Neural cell (in vitro differentiated cells): ENCODE results near the gene XIAP. TPM values are rescaled to one million over a fixed set of nuclear protein-coding genes. Genes with fewer than 3 reads are reported as not detected.

Source experiments
- H2AFZ ChIP-seq: fragments of 200-600, 300-800 bp; sonication (generic), shearing (Covaris generic); 2 replicates; pipeline ENCODE4 v1.6.0; 2014; ENCODE audit warnings: low read depth, mild to moderate bottlenecking, antibody characterized with exemption, low read length, moderate library complexity
- H3F3A ChIP-seq: fragments of 200-600 bp; shearing (Covaris generic); 2 replicates; pipeline ENCODE4 v1.6.1; 2016; ENCODE audit warnings: mild to moderate bottlenecking, moderate library complexity, mixed read lengths, antibody characterized with exemption, low read length; ENCODE audit not compliant: insufficient read depth, poor library complexity, severe bottlenecking
- H3K27ac ChIP-seq: fragments of 200-600, 300-800 bp; sonication (generic), shearing (Covaris generic); 2 replicates; pipeline ENCODE4 v1.5.1; 2014; ENCODE audit warnings: mild to moderate bottlenecking, low read length, moderate library complexity
- H3K27me3 ChIP-seq: fragments of 300-800, 200-600 bp; sonication (generic), shearing (Covaris generic); 2 replicates; pipeline ENCODE4 v1.6.0; 2014; ENCODE audit warnings: mild to moderate bottlenecking, low read depth, low read length, moderate library complexity; ENCODE audit not compliant: insufficient read depth
- H3K36me3 ChIP-seq: fragments of 300-800, 200-600 bp; sonication (generic), shearing (Covaris generic); 2 replicates; pipeline ENCODE4 v1.5.1; 2014; ENCODE audit warnings: mild to moderate bottlenecking, antibody characterized with exemption, low read length, moderate library complexity; ENCODE audit not compliant: insufficient read depth
- H3K4me2 ChIP-seq: fragments of 300-800, 200-600 bp; sonication (generic), shearing (Covaris generic); 2 replicates; pipeline ENCODE4 v1.6.0; 2014; ENCODE audit warnings: mild to moderate bottlenecking, low read length
- H3K4me3 ChIP-seq: fragments of 300-800, 200-600 bp; sonication (generic), shearing (Covaris generic); 2 replicates; pipeline ENCODE4 v1.5.1; 2014; ENCODE audit warnings: mild to moderate bottlenecking, low read length, moderate library complexity
- H3K79me2 ChIP-seq: fragments of 200-600 bp; shearing (Covaris generic); replicated peaks from 2 replicates; pipeline ENCODE4 v1.6.0; 2014; ENCODE audit warnings: mild to moderate bottlenecking, low read length, moderate library complexity; ENCODE audit not compliant: insufficient read depth
- H3K9ac ChIP-seq: fragments of 300-800, 200-600 bp; sonication (generic), shearing (Covaris generic); 2 replicates; pipeline ENCODE4 v1.6.1; 2016; ENCODE audit warnings: mild to moderate bottlenecking, low read length, mixed read lengths
- H3K9me2 ChIP-seq: fragments of 200-600 bp; shearing (Covaris generic); 2 replicates; pipeline ENCODE4 v1.6.1; 2016; ENCODE audit warnings: mild to moderate bottlenecking, low read length, mixed read lengths; ENCODE audit not compliant: insufficient read depth
- H3K9me3 ChIP-seq: fragments of 200-600, 300-800 bp; sonication (generic), shearing (Covaris generic); 2 replicates; pipeline ENCODE4 v1.6.1; 2016; ENCODE audit warnings: mild to moderate bottlenecking, mixed run types, low read length, moderate library complexity, mixed read lengths
- H4K20me1 ChIP-seq: fragments of 200-600 bp; shearing (Covaris generic); 2 replicates; pipeline ENCODE4 v1.6.1; 2016; ENCODE audit warnings: mild to moderate bottlenecking, mixed run types; ENCODE audit not compliant: insufficient read depth
- CTCF ChIP-seq: fragments of 450-650 bp; IDR thresholded peaks from 2 replicates; pipeline ENCODE4 v1.5.1; 2014; ENCODE audit warnings: antibody characterized with exemption, mild to moderate bottlenecking, moderate library complexity; ENCODE audit not compliant: poor library complexity, severe bottlenecking
- EP300 ChIP-seq: fragments of 450-650 bp; conservative IDR thresholded peaks from 2 replicates; pipeline ENCODE4 v1.6.1; 2014; ENCODE audit warnings: antibody characterized with exemption, mild to moderate bottlenecking, moderate library complexity; ENCODE audit not compliant: poor library complexity, severe bottlenecking
- EZH2 ChIP-seq: fragments of 200-600, 300-800 bp; shearing (Covaris generic), sonication (generic); IDR thresholded peaks from 2 replicates; pipeline ENCODE4 v1.6.1; 2014; ENCODE audit warnings: antibody characterized with exemption, low read length, borderline replicate concordance, mild to moderate bottlenecking; ENCODE audit not compliant: insufficient read depth, poor library complexity, severe bottlenecking
- MXI1 ChIP-seq: fragments of 450-650 bp; conservative IDR thresholded peaks from 2 replicates; pipeline ENCODE4 v1.6.1; 2014; ENCODE audit warnings: antibody characterized with exemption, mild to moderate bottlenecking; ENCODE audit not compliant: poor library complexity, severe bottlenecking
- POLR2AphosphoS5 ChIP-seq: IDR thresholded peaks from 2 replicates; pipeline ENCODE4 v1.6.1; 2012
- RAD21 ChIP-seq: fragments of 450-650 bp; conservative IDR thresholded peaks from 2 replicates; pipeline ENCODE4 v1.6.1; 2014; ENCODE audit warnings: antibody characterized with exemption, mild to moderate bottlenecking, moderate library complexity
- SMC3 ChIP-seq: fragments of 450-650 bp; conservative IDR thresholded peaks from 2 replicates; pipeline ENCODE4 v1.6.1; 2014; ENCODE audit warnings: antibody characterized with exemption, mild to moderate bottlenecking, moderate library complexity; ENCODE audit not compliant: poor library complexity
- TAF1 ChIP-seq: IDR thresholded peaks from 2 replicates; pipeline ENCODE4 v1.6.1; 2012; ENCODE audit warnings: low read depth
- polyA plus RNA-seq: library from polyadenylated mRNA; depleted of rRNA; stranded (reverse); fragments of >200 nt; gene quantifications from 2 replicates; pipeline ENCODE4 v1.2.3, GENCODE V29; 2014
- TF ChIP-seq, protein P1 (sequence below): IDR thresholded peaks from 2 replicates; pipeline ENCODE4 v1.6.1; 2012; ENCODE audit warnings: borderline replicate concordance

The XIAP gene
- polyA plus RNA-seq, 1 donor from 2014 or later, result 26.6 TPM

- H2AFZ ChIP-seq, result no peak overlapping the region
- no peak overlapping the region for H3K27ac ChIP-seq
- H3F3A ChIP-seq, result no peaks in the 10 kb centered on the region
- H3K9ac ChIP-seq, result no peak overlapping the region
- H3K4me3 ChIP-seq, result no peak overlapping the region
- H4K20me1 ChIP-seq, result no peaks in the 10 kb centered on the region
- no peaks in the 10 kb centered on the region for H3K79me2 ChIP-seq
- TF ChIP-seq RAD21 (no peak), TAF1 (no peak), EZH2 (no peak), SMC3 (no peak), CTCF (no peak), EP300 (no peak), POLR2AphosphoS5 (no peak), MXI1 (no peak)
- TF ChIP-seq, protein P1, sequence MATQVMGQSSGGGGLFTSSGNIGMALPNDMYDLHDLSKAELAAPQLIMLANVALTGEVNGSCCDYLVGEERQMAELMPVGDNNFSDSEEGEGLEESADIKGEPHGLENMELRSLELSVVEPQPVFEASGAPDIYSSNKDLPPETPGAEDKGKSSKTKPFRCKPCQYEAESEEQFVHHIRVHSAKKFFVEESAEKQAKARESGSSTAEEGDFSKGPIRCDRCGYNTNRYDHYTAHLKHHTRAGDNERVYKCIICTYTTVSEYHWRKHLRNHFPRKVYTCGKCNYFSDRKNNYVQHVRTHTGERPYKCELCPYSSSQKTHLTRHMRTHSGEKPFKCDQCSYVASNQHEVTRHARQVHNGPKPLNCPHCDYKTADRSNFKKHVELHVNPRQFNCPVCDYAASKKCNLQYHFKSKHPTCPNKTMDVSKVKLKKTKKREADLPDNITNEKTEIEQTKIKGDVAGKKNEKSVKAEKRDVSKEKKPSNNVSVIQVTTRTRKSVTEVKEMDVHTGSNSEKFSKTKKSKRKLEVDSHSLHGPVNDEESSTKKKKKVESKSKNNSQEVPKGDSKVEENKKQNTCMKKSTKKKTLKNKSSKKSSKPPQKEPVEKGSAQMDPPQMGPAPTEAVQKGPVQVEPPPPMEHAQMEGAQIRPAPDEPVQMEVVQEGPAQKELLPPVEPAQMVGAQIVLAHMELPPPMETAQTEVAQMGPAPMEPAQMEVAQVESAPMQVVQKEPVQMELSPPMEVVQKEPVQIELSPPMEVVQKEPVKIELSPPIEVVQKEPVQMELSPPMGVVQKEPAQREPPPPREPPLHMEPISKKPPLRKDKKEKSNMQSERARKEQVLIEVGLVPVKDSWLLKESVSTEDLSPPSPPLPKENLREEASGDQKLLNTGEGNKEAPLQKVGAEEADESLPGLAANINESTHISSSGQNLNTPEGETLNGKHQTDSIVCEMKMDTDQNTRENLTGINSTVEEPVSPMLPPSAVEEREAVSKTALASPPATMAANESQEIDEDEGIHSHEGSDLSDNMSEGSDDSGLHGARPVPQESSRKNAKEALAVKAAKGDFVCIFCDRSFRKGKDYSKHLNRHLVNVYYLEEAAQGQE, result no peak
- H3K36me3 ChIP-seq, result no peaks in the 10 kb centered on the region
- H3K4me2 ChIP-seq, result no peak overlapping the region
- no peaks in the 10 kb centered on the region for H3K9me3 ChIP-seq
- no peaks in the 10 kb centered on the region for H3K27me3 ChIP-seq
- H3K9me2 ChIP-seq, result no peaks in the 10 kb centered on the region
Observed at GRCh38 chrX:123917069-123917468, 57.2 kb downstream of the XIAP start.

DNA sequence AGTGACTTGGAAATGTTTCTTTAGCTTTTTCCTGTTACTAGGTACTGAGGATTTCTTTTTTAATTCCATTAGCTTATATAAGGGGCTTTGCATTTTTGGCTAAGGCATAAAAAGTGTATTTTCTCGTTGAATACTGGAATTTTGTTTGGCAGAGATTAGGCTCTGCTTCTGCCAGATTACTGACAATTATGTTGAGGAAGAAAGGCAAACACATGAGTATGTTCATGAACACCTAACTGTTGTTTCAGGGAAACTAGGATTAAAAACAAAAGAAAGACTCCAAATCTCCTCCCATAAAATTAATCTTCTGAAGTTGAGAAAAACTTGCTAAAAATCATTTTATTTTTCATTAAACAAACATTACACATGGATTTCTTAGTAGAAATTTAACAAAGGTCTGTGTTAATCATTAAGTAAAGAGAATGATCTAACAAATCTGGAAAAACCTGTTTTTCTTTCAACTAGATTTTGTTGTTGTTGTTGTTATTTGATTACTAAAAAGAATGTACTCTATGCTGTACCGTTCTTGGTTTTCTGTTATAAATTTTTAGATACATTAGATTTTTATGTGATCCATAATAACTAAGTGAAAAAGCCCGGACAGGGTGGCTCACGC lies 58.4 kb downstream of the XIAP start:
- Histone ChIP-seq H4K20me1 (no peaks in the 10 kb centered on the region), H3K36me3 (no peaks in the 10 kb centered on the region), H3K9ac (no peak overlapping the region), H3K4me3 (no peak overlapping the region), H3K27me3 (no peaks in the 10 kb centered on the region), H3K9me2 (no peaks in the 10 kb centered on the region), H3K9me3 (no peaks in the 10 kb centered on the region), H2AFZ (no peak overlapping the region), H3K27ac (no peak overlapping the region), H3K79me2 (no peaks in the 10 kb centered on the region), H3F3A (no peaks in the 10 kb centered on the region), H3K4me2 (no peak overlapping the region)
- no peak for TF ChIP-seq SMC3
- no peak for TF ChIP-seq RAD21
- TF ChIP-seq EP300, result no peak
- TF ChIP-seq POLR2AphosphoS5, result no peak
- TF ChIP-seq, protein P1, result no peak
- TF ChIP-seq MXI1, result no peak
- no peak for TF ChIP-seq TAF1
- TF ChIP-seq CTCF, result no peak
- no peak for TF ChIP-seq EZH2
